Effector CD8-positive, alpha-beta T cell (primary cell): ENCODE measurements around the gene XKR3.
"Not testable (repeated sequence)": the region's sequence is repeated elsewhere in the genome, so short reads cannot be mapped to it uniquely, and the experiment has no call there.

ENCODE experiments used
- DNase-seq: peaks from one replicate; lab custom pipeline; 2025; lab: John Stamatoyannopoulos, UW

The XKR3 gene

DNA sequence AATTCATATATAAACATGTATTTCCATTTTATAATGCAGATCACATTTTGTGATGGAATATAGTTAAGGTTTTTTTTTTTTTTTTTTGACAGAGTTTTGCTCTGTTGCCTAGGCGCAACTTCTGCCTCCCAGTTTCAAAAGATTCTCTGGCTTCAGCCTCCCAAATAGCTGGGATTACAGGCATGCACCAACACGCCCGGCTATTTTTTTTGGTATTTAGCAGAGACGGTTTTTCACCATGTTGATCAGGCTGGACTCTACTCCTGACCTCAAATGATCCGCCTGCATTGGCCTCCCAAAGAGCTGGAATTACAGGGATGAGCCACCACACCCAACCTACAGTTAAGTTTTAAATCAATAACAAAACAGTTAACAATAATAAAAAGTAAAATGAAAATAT lies 18.8 kb downstream of the XKR3 start:
- no peak for DNase-seq

GRCh38 chr22:16804882-16805281 lies 20.3 kb downstream of the XKR3 start:
- DNase-seq: no peak

GRCh38 chr22:16803255-16803917 lies 21.8 kb downstream of the XKR3 start:
- no peak for DNase-seq

DNA sequence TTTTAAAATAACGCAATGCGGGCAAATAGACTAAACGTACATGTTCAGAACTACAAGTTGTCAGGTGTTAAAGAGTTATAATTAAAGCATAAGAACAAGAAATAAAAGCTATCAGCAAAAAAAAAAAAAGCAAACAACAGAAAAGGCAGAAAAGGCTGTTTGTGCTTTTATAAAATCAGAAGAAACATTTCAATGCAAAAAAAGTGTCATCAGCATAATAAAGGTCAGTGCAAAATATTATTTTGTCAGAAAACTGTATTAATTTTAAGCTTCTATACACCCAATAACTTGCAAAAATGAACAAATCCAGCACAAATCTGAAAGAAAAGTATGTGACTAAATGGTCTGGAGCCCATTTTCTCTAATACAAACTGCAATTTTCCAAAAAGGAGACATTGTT lies 23.6 kb downstream of the XKR3 start:
- DNase-seq: no peak

DNA sequence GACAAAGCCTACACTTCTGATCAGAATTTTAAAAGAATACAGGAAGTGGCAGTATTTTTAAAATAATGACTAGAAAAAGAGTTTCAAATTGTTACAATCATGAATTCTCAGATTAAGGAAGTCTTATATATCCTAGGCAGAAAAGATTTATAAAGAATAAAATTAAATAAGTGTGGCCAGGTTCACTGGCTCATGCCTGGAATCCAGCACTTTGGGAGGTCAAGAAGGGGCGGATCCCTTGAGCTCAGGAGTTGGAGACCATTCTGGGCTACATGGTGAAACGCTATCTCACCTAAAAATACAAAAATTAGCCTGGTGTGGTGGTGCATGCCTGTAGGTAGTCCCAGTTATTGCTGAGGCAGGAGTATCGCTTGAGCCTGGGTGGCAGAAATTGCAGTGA lies 24.1 kb downstream of the XKR3 start:
- no peak for DNase-seq

- no peak for DNase-seq
Observed at GRCh38 chr22:16800358-16800757, 24.9 kb downstream of the XKR3 start.

GRCh38 chr22:16795504-16795903 lies 29.7 kb downstream of the XKR3 start:
- not testable (repeated sequence) for DNase-seq

DNA sequence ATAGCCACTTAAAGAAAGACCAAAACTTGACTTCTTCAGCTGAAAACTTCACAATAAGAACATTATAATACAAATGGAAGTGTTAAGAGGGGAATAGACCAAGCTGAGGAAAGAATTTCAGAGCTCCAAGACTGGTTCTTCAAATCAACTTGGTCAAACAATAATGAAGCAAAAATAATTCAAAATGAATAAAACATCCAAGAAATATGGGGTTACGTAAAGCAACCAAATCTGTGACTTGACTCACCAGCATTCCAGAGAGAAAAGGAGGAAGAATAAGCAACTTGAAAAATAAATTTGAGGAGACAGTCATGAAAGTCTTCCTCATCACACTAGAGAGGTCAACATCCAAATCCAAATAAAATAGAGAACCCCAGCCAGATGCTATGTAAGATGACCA lies 31.4 kb downstream of the XKR3 start:
- DNase-seq: no peak

DNA sequence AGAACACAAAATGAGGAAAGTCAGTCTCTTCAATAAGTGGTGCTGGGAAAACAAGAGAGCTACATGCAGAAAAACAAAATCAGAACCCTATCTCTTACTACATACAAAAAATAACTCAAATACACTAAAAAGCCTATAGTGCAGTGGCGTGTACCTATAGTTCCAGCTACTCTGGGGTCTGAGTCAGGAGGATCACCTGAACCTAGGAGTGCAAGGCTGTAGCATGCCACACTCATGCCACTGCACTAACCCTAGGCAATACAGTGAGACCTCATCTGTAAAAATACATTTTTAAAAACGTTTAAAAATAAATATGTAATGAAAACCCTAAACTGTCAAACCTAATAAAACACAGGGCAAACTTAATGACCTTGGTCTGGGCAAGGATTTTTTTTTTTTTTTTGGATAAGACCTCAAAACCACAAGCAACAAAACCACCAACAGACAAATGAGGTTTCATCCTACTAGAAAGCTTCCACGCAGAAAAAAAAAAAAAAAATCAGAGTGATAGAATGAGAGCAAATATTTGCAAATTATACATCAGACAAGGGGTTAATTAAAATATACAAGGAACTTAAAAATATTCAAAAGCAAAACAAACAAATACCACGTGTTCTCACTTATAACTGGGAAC lies 35.2 kb downstream of the XKR3 start:
- no peak for DNase-seq

- no peak for DNase-seq
Observed at GRCh38 chr22:16783930-16784354, 41.3 kb downstream of the XKR3 start.

- DNase-seq: no peak
Observed at GRCh38 chr22:16783453-16783852, 41.8 kb downstream of the XKR3 start.

- no peak for DNase-seq
Observed at GRCh38 chr22:16781764-16782329, 43.4 kb downstream of the XKR3 start.

DNA sequence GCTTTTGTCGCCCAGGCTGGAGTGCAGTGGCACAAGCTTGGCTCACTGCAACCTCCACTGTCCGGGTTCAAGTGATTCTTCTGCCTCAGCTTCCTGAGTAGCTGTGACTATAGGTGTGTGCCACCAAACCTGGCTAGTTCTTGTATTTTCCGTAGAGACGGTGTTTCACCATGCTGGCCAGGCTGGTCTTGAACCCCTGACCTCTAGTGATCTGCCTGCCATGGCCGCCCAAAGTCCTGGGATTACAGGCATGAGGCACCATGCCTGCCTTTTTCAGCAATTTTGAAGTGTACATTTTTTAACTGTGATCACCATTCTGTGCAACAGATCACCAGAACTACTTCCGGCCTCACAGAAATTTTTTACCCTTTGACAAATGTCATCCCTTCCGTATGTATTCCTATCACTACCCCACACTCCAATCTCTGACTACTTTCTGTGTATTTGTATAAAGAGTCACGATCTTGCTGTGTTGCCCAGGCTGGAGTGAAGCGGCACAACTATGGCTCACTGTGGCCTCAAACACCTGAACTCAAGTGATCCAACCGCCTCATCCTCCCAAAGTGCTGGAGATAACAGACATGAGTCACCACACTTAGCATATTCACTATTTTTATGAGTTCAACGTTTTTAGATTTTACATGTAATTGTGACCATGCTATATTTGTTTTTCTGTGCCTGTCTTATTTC lies 44.0 kb downstream of the XKR3 start:
- DNase-seq: no peak

DNA sequence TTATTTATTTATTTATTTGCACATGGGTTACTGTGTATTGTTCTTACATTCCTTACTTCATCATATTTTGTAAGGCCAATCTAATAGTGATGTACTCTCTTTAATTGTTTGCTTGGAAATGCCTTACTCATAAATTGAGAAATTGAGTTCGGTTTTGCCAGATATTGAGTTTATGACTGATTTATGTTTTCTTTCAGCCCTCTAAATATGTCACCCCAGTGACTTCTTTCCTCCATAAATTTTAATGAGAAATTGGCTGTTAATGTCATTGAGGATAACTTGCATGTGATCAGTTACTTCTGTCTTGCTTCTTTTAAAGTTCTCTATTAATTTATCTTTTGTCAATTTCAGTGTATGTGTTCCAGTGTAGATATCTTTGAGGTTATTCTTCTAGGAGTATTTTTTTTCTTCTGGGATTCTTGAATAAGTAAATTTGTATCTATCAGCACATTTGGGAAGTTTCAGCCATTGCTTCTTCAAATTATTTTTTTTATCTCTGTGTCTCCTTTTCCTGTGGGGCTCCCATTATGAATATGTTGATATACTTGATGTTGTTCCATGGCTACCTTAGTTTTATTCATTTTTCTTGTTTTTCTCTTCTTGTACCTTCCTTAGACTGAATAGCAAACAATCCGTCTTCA lies 47.8 kb downstream of the XKR3 start:
- no peak for DNase-seq

GRCh38 chr22:16776080-16776479 lies 49.1 kb downstream of the XKR3 start:
- DNase-seq: no peak

DNA sequence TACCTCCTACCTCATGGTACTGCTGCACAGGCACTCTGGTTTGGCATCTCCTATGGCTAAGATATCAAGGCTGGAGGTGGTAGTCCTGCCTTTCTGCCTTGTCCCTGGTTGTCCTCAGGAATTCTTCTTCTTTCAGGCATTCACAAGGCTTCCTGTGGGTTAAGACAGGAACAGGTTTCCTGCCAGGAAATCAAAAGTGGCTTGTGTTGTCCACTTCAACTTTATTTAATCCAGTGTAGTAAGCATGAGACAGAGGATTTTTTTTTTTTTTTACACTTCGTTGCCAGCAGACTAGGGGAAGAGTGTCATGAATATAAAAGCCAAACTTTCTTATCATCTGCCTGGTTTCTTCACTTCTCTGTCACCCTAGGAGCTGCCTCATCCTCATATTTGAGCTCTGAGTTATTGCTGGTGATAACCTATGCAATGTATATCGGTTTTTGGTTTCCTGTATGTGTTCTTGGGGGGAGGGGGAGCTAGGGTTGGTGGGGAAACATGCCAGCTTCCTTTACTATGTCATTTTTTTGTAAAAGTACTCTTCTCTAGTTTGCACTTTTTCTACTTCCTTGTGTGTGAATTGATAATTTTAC lies 50.2 kb downstream of the XKR3 start:
- no peak for DNase-seq

GRCh38 chr22:16771569-16771968 lies 53.6 kb downstream of the XKR3 start:
- DNase-seq: not testable (repeated sequence)

DNA sequence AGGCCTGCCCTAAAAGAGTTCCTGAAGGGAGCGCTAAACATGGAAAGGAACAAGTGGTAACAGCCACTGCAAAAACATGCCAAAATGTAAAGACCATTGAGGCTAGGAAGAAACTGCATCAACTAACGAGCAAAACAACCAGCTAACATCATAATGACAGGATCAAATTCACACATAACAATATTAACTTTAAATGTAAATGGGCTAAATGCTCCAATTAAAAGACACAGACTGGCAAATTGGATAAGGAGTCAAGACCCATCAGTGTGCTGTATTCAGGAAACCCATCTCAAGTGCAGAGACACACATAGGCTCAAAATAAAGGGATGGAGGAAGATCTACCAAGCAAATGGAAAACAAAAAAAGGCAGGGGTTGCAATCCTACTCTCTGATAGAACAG lies 57.3 kb downstream of the XKR3 start:
- DNase-seq: not testable (repeated sequence)

DNA sequence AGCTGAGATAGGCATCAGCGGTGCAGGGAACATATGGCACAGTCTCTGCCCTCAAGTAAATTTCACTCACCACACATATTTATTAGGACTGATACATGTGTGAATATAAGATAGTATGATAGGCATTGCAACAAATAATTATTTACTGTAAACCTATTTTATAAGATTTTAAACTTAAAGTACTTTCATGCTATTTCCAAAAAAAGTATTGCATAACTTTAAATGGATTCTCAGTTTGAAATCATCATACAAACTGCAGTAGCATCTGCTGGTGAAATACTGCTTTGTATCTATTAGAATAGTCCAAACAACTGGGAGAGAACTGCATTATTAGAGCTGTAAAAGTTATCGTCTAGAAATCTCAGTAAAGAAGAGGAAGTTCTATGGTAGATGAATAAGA lies 63.0 kb downstream of the XKR3 start:
- not testable (repeated sequence) for DNase-seq

GRCh38 chr22:16760416-16760815 lies 64.8 kb downstream of the XKR3 start:
- DNase-seq: not testable (repeated sequence)

DNA sequence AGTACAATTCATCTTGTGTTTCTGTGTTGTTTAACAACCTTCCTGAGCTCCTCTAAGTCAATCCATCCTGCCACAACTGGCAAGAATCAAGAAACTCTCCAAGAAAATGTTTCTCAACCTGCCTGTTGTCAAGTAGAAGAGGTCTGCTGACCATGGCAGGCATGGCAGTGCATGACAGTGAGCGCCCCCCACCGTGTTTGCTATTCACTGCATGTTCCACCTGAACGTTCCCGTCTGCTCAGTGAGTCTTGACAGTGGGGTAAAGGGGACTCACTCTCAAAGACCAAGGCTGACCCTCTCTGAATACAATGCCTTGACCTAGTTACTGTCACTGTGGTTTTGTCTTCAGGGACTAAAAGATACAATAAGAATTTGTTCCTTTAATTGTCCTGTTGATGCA lies 75.9 kb downstream of the XKR3 start:
- not testable (repeated sequence) for DNase-seq
